Glomerular visceral epithelial cell (primary cell): ENCODE data around the gene OR4K15.
"Not testable (repeated sequence)": the region's sequence is repeated elsewhere in the genome, so short reads cannot be mapped to it uniquely, and the experiment has no call there.

Source experiments
- DNase-seq: peaks from one replicate; pipeline ENCODE4 v3.0.0-alpha.2; 2016; ENCODE audit errors: extremely low spot score

Gene OR4K15

DNA sequence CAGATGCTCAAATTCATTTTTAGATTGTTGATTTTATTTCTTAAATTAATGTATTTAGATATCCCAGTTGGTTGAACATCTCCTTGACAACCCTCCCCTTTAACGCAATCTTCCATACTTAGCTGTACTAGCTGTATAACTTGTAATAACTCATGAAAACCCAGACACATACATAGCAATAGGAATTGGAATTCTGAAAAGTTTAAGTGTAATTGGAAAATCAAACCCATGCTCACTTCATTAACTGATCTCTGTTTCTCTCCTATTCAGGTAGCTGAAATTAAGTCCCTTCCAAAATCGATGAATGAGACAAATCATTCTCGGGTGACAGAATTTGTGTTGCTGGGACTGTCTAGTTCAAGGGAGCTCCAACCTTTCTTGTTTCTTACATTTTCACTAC is at the start of gene OR4K15:
Gene OR4K15, plus strand, starts transcription at position 301 of the 400 bp plus-strand sequence. Its CDS starts 0 bp downstream, at position 301.
- DNase-seq: no peak

DNA sequence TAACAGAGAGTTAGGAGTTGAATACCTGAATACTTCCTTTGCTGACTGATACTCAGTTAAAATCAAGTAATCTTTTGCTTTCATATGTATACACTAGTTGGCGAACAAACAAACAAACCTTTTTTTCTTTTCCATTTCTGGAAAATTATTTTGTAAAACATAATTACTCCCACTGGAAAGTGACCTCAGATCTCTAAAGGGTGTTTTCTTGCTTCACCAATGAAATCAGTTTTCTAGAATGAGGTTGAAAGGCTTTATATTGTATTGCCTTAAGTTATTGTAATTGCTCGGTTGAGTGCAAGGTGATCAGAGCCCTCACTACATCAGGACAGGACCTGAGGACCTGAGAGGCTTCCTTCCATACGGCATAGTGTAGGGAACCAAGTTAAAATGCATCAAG is 44.8 kb upstream of the OR4K15 start, which contains the start of gene OR4K1:
Gene OR4K1, plus strand, starts transcription at position 301 of the 400 bp plus-strand sequence. CDS start 4,750 bp downstream, outside the sequence.
- no peak for DNase-seq

DNA sequence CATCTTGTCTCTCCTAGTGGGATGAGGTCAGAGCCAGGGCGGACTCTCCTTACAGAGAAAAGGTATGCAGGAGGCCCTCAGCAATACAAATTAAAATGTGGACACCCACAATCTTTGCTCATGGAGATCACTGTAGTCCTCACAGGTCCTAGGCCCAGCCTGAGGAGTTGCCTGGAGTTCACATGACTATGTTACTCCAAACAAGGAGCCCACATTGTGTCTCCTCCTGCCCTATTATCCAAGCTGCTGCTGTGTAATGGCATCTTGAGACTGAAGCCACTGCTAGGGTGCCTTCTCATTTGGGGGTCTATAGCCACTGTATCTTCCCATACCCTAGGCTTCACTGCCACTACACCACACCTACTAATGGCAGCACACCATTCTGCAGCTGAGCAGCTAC is 33.7 kb upstream of the OR4K15 start:
- no peak for DNase-seq

DNA sequence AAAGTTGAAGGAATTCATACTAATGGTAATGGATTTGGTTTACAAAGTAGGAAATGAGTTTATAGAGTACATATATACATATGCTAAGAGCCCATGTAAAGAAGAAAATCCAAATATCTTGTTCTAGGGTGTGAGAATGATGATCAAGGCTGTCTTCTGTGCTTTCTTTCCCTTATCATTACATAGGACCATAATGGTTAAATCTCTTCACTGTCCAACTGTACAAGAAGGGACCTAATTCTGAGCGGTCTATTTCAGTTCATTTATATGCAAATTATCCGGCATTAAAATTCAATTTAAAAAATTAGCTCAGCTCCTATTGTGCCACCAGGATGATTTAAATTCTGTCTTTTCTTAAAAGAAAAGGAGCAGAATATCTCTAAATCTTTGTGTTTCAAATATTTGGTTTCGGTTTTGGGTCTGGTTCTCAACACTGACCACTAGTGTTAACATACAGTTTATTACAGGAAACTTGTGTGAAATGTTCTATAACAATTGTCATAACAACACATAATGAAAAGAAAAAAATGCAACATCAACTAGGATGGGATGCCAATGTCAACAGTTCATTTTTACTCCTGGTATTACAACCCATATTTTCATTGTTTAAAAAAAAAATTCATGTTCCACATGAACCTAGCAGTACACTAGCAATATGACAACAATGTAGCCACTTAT is 27.8 kb upstream of the OR4K15 start:
- DNase-seq: no peak

- DNase-seq: no peak
Measured at GRCh38 chr14:19949218-19949617, 26.2 kb upstream of the OR4K15 start.

- not testable (repeated sequence) for DNase-seq
Measured at GRCh38 chr14:19969735-19970134, 5.7 kb upstream of the OR4K15 start.

- DNase-seq: no peak
Measured at GRCh38 chr14:19974844-19975243, 547 bp upstream of the OR4K15 start.

DNA sequence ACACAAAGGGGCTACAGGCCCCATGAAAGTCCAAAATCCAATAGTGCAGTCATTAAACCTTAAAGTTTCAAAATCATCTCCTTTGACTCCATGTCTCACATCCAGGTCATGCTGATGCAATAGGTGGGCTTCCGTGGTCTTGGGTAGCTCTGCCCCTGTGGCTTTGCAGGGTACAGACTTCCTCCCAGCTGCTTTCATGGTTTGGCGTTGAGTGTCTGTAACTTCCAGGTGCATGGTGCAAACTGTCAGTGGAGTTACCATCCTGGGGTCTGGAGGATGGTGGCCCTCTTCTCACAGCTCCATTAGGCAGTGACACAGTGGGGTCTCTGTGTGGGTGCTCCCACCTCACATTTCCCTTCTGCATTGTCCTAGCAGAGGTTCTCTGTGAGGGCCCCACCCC is 18.0 kb downstream of the OR4K15 start:
- no peak for DNase-seq

DNA sequence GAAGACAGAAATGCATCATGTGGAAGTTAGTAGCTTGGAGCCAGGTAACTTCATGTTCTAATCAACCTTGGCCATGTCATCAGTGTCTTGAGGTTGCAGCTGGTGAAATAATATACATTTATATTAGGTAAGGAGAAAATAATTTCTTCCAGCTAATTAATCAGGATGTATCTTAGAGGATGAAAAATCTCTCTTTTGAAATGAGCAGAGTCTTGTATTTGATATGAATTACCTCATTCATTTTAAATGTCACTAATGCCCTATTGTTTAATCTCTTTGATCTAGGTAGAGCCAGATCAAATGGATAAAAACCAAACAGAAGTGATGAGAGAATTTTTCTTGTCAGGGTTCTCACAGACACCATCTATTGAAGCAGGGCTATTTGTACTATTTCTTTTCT is 26.5 kb downstream of the OR4K15 start, which contains the start of gene OR4Q2:
Gene OR4Q2, plus strand, starts transcription at position 301 of the 400 bp plus-strand sequence.
- no peak for DNase-seq

DNA sequence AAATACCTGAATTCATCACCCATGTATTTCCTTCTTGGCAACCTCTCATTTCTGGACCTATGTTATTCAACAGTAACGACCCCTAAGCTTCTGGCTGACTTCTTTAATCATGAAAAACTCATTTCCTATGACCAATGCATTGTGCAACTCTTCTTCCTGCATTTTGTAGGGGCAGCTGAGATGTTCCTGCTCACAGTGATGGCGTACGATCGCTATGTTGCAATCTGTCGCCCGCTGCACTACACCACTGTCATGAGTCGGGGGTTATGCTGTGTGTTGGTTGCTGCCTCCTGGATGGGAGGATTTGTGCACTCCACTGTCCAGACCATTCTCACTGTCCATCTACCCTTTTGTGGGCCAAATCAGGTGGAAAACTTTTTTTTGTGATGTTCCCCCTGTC is 26.9 kb downstream of the OR4K15 start:
- DNase-seq: no peak

DNA sequence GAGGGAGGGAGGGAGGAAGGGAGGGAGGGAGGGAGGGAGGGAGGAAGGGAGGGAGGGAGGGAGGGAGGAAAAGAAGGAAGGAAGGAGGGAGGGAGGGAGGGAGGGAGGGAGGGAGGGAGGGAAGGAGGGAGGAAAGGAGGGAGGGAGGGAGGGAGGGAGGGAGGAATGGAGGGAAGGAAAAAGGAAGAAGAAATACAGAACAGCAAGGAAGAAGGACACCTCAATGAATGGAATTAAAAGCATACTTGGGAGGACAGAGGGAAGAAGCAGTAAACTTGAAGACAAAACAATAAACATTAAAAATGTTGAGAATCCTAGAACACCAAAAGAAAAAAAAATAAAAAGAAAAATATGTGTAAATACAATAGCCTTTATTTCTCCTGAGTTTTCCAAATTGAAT is 32.8 kb downstream of the OR4K15 start:
- DNase-seq: no peak

GRCh38 chr14:20019257-20019865 is 44.0 kb downstream of the OR4K15 start, which contains the start of gene OR4K14:
OR4K14 (minus strand) TSS chr14:20019307; CDS start chr14:20015193, 4,114 bp downstream.
- no peak for DNase-seq
